ENCODE measurements around the gene C6orf62. TPM values are rescaled to one million over a fixed set of nuclear protein-coding genes. Genes with fewer than 3 reads are reported as not detected.

C6orf62 gene
- total and polyA plus RNA-seq, 4 donors: 29.6 to 58.6 (median 49.4) TPM

DNA sequence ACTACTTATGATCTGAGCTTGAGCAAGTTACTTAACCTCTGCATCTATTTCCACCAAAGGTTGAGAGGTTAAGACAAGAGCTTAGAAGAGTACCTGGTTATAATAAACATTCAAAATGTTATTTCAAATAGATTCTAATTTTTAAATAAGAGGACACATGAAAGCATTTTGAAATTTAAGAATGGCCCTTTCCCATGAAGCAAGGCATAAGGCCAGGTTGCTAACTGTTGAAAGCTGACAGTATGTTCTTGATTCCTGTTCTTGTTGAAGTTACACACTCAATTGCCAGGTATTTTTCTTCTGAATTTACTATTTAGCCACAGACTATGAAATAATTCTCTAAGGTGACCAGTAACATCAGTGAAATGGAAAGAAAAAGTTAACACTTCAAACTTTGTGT, 14.5 kb downstream of the C6orf62 start:
- Histone ChIP-seq H3K27me3 (ENCODE audit: control insufficient read depth in 4 of 4, insufficient read depth in 4 of 4, low read length in 3 of 4) (no peaks in the 10 kb centered on the region), H3K9ac (ENCODE audit: low read depth in 1 of 2, low read length in 2 of 2) (no peak overlapping the region), H3K4me3 (ENCODE audit: low read depth in 1 of 3, low read length in 3 of 3) (no peak overlapping the region), H3K4me1 (ENCODE audit: control insufficient read depth in 4 of 4, insufficient read depth in 4 of 4, low read length in 3 of 4) (peaks cover 0 to 6% (median 2%) of the 10 kb centered on the region in 4 donors), H3K27ac (ENCODE audit: low read depth in 1 of 2, low read length in 2 of 2) (no peak overlapping the region), H3K9me3 (ENCODE audit: control insufficient read depth in 4 of 4, low read length in 3 of 4) (no peaks in the 10 kb centered on the region), H3K36me3 (ENCODE audit: control insufficient read depth in 4 of 4, insufficient read depth in 3 of 4, low read depth in 1 of 4, low read length in 3 of 4) (peaks cover 12 to 76% (median 58%) of the 10 kb centered on the region in 4 donors)
- no peak for DNase-seq (ENCODE audit: low spot score)
- no peak for TF ChIP-seq REST (IDR thresholded peaks at IDR 0.05)

DNA sequence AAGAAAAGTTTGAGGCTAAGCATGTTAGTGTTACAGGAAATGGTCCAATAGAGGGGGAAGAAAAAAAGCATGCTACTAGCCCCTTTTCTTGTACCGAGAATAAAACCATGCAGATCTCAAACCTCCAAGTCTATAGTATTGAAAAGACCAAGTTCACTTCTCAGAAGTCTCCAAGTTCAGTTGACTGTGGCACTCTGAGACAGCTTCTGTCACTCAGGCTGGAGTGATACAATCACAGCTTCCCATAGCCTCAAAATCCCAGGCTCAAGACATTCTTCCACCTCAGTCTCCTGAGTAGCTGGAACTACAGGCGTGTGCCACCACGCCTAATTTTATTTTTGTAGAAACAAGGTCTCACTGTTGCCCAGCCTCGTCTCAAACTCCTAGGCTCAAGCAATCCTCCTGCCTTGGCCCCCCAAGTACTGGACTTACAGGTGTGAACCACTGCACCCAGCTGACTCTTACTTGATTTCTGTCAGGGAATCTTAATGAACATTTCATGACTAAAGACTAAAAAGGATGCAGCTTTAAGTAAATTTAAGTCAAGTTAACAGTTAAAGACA, 16.2 kb downstream of the C6orf62 start:
- Histone ChIP-seq H3K9me3 (ENCODE audit: control insufficient read depth in 4 of 4, low read length in 3 of 4) (no peaks in the 10 kb centered on the region), H3K9ac (ENCODE audit: low read depth in 1 of 2, low read length in 2 of 2) (no peak overlapping the region), H3K27me3 (ENCODE audit: control insufficient read depth in 4 of 4, insufficient read depth in 4 of 4, low read length in 3 of 4) (no peaks in the 10 kb centered on the region), H3K27ac (ENCODE audit: low read depth in 1 of 2, low read length in 2 of 2) (no peak overlapping the region), H3K4me3 (ENCODE audit: low read depth in 1 of 3, low read length in 3 of 3) (no peak overlapping the region), H3K4me1 (ENCODE audit: control insufficient read depth in 4 of 4, insufficient read depth in 4 of 4, low read length in 3 of 4) (peaks cover 0 to 6% (median 2%) of the 10 kb centered on the region in 4 donors), H3K36me3 (ENCODE audit: control insufficient read depth in 4 of 4, insufficient read depth in 3 of 4, low read depth in 1 of 4, low read length in 3 of 4) (peaks cover 11 to 68% (median 44%) of the 10 kb centered on the region in 4 donors)
- 85% methylated on average over 4 of the region's 4 CpGs for WGBS
- TF ChIP-seq CTCF (IDR thresholded peaks at IDR 0.05; ENCODE audit: low read depth, low read length, missing input control) (no peak), GABPA (IDR thresholded peaks at IDR 0.05 in 1 of 2, conservative IDR thresholded peaks at IDR 0.05 in 1 of 2) (no peak), EGR1 (IDR thresholded peaks at IDR 0.05; ENCODE audit: low read depth in 2 of 2) (no peak), JUND (IDR thresholded peaks at IDR 0.05) (no peak), NR2F2 (IDR thresholded peaks at IDR 0.05) (no peak), REST (IDR thresholded peaks at IDR 0.05) (no peak), RXRA (IDR thresholded peaks at IDR 0.05) (no peak), TAF1 (conservative IDR thresholded peaks at IDR 0.05) (no peak)
- TF ChIP-seq, protein P1, sequence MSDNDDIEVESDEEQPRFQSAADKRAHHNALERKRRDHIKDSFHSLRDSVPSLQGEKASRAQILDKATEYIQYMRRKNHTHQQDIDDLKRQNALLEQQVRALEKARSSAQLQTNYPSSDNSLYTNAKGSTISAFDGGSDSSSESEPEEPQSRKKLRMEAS (IDR thresholded peaks at IDR 0.05): no peak
- DNase-seq (ENCODE audit: low spot score): no peak

All from liver (tissue), 9 donors.